ENCODE data around the gene MZT2B.
"Not testable (repeated sequence)": the region's sequence is repeated elsewhere in the genome, so short reads cannot be mapped to it uniquely, and the experiment has no call there.

MZT2B gene, protein sequence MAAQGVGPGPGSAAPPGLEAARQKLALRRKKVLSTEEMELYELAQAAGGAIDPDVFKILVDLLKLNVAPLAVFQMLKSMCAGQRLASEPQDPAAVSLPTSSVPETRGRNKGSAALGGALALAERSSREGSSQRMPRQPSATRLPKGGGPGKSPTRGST

DNA sequence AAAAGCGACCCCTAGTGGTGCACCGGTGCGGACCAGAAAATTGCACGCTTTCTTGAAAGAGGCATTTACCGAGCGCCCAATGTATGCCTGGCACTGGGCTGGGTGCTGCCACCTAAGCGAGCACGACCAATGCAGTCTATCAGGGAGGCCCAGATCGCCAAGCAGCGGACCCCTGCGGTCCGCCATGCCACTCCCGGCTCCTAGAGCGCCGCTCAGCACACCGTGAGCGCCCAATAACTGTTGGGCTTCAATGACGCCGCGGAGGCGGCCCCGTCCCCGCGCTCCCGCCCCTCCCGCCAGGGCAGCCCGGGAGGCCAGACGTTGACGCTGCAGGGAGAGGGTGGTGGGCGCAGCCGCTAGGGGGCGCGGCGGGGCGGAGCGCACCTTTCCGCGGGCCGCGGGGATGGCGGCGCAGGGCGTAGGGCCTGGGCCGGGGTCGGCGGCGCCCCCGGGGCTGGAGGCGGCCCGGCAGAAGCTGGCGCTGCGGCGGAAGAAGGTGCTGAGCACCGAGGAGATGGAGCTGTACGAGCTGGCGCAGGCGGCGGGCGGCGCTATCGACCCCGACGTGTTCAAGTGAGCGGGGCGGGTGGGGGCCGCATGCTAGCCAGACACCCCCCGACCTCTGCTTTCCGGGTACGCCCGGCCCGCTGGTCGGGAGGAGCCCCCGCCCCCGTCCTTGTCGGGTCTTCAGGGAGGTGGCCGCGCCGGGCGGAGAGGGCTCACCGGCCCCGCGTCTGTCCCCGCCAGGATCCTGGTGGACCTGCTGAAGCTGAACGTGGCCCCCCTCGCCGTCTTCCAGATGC is at the start of gene MZT2B:
Gene MZT2B, plus strand, starts transcription at position 383 of the 803 bp plus-strand sequence. Its CDS starts 21 bp downstream, at position 404.
- peak; percentile 73 for DNase-seq (ENCODE audit: low read depth)
- peak within 1 kb of the TSS; percentile 92 for H3K4me3 ChIP-seq (ENCODE audit: low read length)
- TF ChIP-seq, protein P1, sequence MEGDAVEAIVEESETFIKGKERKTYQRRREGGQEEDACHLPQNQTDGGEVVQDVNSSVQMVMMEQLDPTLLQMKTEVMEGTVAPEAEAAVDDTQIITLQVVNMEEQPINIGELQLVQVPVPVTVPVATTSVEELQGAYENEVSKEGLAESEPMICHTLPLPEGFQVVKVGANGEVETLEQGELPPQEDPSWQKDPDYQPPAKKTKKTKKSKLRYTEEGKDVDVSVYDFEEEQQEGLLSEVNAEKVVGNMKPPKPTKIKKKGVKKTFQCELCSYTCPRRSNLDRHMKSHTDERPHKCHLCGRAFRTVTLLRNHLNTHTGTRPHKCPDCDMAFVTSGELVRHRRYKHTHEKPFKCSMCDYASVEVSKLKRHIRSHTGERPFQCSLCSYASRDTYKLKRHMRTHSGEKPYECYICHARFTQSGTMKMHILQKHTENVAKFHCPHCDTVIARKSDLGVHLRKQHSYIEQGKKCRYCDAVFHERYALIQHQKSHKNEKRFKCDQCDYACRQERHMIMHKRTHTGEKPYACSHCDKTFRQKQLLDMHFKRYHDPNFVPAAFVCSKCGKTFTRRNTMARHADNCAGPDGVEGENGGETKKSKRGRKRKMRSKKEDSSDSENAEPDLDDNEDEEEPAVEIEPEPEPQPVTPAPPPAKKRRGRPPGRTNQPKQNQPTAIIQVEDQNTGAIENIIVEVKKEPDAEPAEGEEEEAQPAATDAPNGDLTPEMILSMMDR (conservative IDR thresholded peaks at IDR 0.05; ENCODE audit: low read length) = peak; percentile 44

DNA sequence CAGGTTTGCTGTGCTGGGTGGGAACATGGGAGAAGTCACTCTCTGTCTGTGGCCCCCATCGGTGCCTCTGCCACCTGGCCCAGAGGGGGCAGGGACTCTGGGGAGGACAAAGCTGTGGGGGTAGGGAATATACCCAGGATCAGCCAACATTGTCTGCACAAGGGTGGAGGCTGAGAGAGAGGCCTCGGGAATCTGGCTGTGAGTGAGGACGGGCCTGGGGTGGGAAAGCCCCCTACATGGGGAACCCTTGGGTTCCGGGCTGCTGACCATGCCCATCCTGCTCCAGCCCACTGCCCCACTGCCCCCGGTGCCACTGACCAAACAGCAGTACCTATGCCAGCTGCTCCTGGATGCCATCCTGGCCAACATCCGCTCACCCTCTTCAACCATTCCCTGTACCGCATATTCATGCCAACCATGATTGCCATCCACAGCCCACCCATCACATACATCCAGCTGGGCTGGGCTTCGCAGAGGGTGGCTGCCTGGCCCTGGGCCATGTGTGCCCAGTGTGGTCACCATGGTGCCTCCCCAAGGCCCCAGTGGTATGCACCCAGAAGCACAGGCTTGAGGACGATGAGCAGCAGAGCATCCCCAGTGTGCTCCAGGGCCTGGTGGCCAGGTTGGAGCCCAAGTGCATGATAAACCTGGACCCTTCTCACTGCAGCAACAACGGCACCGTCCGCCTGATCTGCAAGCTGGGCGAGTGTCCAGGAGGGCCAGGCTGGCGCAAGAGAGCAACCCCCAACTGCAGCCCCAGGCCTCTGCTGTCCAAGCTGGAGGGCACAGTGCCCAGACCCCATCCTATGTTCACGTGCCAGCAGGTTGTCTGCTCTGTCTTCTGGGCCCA is 46.1 kb upstream of the MZT2B start:
- TF ChIP-seq, protein P1 (conservative IDR thresholded peaks at IDR 0.05; ENCODE audit: low read length) = no peak
- DNase-seq (ENCODE audit: low read depth) = no peak
- H3K4me3 ChIP-seq (ENCODE audit: low read length) = no peak overlapping the region

DNA sequence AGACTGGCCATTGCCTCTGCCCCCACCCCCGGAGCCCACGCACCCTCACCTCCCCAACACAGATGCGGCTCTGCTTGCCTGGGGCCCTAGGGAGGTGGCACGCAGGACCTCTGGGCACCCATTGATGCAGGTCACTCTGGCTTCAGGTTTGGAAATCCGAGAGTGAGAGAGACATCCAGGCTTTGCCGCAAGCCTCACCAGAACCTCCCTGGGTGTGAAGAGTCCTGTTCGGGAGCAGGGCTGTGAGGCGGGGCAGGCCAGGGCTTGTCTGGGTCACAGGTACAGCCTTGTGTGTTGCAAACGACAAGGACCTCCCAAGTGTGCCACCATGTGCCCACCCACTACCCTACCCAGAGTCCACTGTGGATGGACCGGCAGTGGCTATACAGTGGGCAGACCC is 45.5 kb upstream of the MZT2B start:
- DNase-seq (ENCODE audit: low read depth); H3K4me3 ChIP-seq (ENCODE audit: low read length): not testable (repeated sequence)

DNA sequence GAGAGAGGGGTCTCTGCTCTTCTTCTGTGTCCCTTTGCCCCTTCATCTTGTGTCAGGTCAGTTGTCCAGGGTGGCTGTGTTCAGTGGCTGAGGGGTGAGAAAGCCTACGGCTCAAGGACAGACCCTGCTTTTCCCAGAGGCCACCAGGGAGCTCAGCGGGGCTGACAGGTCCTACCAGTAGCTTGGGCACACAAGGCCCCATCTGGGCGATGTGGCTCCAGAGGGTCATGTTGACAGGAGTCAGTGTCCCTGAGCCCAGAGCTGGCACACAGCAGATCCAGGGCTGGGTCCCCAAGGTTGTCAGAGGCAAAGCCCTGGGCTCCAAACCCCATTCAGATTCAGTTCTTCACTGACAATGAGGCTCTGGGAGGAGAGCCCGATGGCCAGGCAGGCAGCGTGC is 44.9 kb upstream of the MZT2B start:
- H3K4me3 ChIP-seq (ENCODE audit: low read length); DNase-seq (ENCODE audit: low read depth): not testable (repeated sequence)

DNA sequence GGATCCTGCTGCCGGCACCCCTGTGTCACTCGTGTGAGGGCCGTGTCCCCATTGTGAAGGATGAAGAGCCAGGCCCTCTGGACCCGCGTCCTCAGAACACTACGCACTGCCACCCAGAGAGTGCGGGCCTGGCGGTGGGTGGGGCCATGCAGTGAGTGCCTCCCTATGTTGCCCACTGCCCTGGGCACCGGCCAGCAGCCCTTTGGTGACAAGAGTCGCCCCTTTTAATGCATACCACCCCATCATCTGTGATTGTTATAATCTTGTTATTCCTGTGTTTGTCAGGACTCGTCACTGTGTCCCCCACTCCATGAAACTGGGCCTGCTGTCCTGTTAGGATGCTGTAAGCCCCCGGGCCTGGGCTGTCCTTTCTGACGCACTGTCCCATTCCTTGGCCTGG is 43.7 kb upstream of the MZT2B start:
- not testable (repeated sequence) for H3K4me3 ChIP-seq (ENCODE audit: low read length); DNase-seq (ENCODE audit: low read depth)

DNA sequence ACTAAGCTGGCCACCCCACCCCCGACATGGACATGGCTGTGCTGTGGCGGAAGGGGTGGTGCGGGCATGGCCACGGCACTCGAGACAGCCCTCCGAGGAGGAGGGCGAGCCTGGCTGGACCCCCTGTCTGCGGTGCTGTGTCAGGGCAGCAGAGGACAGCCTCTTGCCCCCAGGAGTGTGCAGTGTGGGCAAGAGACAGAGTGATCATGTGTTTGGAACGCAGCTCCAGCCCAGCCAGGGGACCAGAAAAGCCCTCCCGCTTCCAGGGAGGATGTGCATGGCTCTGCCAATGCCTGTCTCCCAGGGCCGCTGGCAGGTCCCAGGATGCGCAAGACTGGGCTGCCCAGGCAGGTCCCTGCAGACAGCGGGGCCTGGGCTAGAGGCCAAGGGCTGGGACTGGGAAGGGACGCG is 43.2 kb upstream of the MZT2B start:
- not testable (repeated sequence) for H3K4me3 ChIP-seq (ENCODE audit: low read length); DNase-seq (ENCODE audit: low read depth)

DNA sequence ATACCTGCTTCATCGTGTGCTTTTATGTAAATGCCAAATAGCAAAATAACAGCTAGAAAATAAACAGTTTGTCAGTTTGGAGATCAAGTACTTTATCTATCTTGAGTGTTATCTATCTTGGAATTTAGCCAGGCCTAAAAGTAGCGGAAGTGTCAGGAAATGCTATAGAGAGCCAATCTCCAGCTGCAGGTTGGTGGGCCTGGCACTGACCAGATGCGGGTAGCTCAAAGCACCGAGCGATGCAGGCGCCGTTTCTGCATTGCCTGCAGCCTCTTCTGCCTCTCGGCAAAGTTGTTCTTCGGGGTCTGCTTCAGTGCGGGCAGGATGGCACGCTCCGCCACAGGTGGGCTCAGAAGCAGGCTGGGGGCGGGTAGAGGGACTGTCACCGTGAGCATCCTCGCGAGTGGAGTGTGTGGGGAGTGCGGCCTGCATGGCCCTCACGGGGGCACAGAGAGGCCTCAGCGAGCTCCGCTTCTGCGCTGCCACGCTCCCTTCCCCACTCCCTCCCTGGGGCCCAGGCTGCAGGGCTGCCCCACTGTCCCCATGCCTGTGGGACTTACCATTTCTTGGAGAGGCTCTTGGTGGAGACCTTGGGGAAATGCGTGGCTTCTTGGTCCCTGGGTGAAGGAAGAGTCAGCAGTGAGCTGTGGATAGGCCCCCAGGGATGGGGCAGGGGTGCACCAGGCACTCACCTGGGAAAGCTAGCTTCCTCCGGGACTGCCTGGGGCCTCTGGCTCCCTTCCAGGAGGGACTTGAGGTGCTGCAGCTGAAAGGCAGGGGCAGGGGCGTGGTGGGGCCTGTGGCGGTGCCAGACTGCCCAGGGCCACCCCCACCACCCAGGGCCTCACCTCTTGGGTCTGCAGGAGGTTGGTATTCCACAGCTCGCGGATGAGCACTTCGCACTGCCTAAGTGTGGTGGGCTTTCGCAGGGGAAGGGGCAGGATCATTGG is 42.5 kb upstream of the MZT2B start:
- DNase-seq (ENCODE audit: low read depth); H3K4me3 ChIP-seq (ENCODE audit: low read length): not testable (repeated sequence)

DNA sequence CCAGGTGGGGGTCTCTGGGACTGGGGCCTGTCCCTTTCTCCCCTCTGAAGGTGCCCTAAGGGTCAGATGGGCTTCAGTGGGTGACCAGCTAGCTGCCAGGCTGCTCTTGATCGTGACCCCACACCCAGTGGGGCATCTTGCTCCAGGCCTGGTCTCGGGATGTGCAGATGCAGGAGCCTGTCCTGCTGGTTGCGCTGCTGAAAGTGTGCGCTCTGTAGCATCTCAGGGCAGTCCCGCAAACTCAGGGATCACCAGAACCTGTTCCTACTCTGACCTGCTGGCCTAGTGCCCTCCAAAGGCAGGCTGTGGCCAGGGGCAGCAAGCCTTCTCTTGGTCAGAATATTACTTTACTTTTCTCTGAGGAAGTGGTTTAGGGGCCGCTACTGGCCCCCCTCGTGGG is 41.5 kb upstream of the MZT2B start:
- not testable (repeated sequence) for DNase-seq (ENCODE audit: low read depth)

DNA sequence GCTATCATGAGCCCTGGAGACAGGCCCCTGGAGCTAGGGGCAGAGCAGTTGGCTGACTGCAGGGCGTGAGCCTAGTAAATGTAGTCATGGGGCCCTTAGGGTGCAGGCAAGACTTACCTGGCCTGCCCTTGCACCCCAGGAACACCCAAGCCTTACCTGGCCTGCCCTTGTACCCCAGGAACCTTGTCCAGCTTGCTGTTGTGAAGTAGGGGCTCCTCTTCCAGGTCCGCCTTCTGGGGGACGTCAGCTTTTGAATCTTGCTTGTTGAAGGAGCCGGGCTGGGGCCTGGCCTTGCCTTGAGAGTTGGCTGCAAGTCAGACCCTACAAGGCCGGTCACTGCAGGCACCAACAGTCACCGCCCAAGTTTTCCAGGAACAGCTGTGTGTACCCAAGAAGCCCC is 41.1 kb upstream of the MZT2B start:
- not testable (repeated sequence) for H3K4me3 ChIP-seq (ENCODE audit: low read length); DNase-seq (ENCODE audit: low read depth)

More for the DNA sequence above, 41.5 kb upstream of the MZT2B start:
- H3K4me3 ChIP-seq (ENCODE audit: low read length) = not testable (repeated sequence)

DNA sequence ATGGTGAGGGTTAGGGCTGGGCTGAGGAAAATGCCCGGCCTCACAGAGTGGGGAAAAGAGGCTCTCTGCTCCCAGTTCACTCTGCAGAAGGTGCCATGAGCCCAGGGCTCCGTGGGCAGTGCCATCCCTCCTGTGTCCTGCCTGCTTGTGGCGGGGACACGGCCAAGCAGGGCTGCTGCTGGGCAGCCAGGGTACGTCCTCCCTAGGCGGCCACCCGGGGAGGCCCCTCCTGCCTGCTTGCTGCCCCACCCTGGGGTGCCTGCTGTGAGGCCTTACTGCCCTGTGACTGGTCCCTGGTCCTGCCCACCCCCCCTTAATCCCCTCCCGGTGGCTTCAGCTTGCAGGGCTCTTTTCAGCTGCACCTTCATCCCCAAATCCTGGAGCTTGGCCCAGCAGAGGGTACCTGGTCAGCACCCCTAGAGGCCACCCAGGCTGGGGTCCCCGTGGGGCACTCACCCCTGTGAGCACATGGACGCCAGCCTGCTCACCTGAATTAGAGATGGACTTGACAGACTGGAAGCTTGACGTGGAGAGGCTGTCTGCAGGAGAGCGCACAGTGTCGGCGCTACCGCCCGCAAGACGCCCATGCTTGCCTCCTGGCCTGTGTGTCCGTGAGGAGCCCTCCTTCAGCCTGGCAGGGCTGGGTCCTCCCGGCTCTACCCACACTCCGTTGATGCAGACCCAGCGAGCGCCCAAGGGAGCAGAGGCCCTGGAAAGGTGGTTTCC is 40.3 kb upstream of the MZT2B start:
- H3K4me3 ChIP-seq (ENCODE audit: low read length); DNase-seq (ENCODE audit: low read depth): not testable (repeated sequence)

DNA sequence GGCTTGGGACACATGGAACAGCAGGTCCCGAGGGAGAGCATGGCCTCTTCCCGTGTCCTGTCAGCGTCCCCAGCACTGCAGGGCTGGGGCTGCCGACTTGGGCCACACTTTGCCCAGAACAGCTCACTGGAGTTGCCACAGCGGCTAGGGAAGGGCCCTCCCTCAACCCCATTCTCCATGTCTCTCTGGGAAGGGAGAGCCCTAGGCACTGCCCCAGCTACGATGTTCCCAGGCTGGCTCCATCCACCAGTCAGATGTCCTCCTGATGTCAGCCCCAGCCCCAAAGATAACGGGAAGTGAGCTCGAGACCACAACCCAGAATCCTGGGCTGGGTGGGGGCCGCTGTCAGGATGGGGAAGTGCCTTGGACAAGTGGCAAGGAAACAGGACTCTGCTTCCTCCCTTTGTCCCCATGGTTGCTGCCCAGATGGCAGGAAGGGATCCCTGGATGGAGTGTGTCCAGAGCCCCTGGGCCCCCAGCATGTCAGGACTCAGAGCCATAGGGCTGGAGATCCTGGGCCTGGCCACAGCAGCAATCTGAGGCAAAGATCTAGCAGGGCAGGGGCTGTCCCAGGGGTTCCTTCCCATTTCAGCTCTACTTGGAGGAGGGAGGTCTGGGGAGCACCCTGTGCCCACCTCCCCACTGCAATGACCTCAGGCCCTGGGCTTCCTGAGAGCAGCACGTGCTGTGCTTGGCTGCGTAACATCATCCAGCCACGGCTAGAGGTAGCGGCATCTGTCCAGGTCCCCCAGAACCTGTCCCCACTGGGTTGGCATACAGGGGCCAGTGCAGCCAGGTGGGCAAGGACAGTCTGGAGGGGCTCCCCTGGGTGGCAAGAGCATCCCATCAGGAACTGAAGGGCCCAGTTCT is 39.4 kb upstream of the MZT2B start:
- H3K4me3 ChIP-seq (ENCODE audit: low read length); DNase-seq (ENCODE audit: low read depth): not testable (repeated sequence)

DNA sequence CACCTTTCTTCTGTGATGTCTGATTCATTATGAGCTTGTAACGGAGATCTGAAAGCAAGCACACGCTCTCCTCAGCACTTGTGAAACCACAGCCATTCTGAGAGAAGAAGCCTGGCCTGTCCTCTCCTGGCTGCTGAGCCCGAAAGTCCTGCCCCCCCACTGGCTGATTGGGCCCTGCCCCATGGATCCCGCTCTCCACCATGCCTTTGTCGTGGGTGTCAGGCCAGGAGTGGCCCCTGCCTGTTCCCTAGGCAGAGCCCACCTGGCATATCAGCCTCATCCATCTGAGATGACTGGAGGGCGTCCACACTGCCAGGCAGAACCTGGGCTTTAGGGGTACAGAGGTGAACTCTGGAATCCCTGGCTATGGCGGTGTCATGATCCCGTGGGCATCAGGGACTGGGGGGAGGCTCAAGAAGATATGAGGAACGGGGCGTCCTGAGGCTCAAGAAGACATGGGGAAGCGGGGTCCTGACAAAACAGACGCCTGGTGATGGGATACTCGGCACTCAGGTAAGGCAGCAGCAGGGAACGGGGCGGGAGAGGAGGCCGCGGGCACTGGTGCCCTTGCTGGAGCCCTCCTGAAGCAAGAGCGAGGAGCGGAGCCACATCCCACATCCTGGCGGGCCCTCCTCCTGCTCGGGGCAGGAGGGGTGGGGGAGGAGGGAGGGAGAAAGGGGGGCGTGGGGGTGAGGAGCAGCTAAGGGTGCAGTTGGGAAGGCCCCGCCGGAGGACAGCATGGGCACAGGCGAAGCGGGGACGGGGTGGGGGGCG is 38.6 kb upstream of the MZT2B start:
- not testable (repeated sequence) for DNase-seq (ENCODE audit: low read depth)
- H3K4me3 ChIP-seq (ENCODE audit: low read length) = peak overlapping the region; percentile 55

DNA sequence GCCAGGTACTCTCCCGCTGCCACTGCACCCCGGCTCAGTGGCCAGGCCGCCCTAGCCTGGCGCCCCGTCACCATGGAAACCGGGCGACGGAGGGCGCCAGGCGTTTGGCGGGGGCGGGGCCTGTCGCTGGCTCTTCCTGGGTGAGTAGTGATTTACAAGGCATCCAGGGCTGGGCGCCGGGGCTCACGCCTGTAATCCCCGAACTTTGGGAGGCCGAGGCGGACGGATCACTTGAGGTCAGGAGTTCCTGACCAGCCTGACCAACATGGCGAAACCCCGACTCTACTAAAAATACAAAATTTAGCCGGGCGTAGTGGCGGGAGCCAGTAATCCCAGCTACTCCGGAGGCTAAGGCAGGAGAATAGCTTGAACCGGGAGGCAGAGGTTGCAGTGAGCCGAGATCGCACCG is 37.1 kb upstream of the MZT2B start, which contains the start of gene CCDC74B:
Gene CCDC74B, minus strand, starts transcription at position 107 of the 409 bp plus-strand sequence. CDS start 116 bp downstream, outside the sequence.
- DNase-seq (ENCODE audit: low read depth) = peak; percentile 16
- H3K4me3 ChIP-seq (ENCODE audit: low read length) = peak within 1 kb of the TSS; percentile 55

DNA sequence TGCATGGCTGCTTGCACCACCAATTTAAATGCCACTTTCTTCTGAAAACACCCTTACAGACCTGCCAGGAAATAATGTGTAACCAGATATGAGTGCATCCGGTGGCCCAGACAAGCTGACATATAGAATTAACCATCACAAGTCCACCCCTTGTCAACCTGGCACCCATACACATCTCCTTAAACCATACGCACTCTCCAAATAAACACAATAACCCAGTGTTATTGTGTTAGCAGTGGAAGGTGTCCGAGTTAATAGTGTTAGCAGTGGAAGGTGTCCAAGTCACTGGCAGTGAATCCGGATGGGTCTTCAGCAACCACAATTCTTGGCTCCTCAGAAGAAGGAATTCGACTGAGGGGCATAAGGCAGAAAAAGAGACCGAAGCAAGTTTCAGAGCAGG is 33.5 kb upstream of the MZT2B start:
- not testable (repeated sequence) for DNase-seq (ENCODE audit: low read depth); H3K4me3 ChIP-seq (ENCODE audit: low read length)

All from AG10803 (cell line).